GM19240 (cell line): Measurements from ENCODE around the gene NOL9.
"Not testable (repeated sequence)": the region's sequence is repeated elsewhere in the genome, so short reads cannot be mapped to it uniquely, and the experiment has no call there.

Experiments
- DNase-seq: peaks from one replicate; pipeline ENCODE4 v3.0.0; 2011; ENCODE audit warnings: low spot score; ENCODE audit not compliant: insufficient read length

NOL9 gene

GRCh38 chr1:6572653-6573383 lies 18.5 kb upstream of the NOL9 start:
- DNase-seq: no peak

- no peak for DNase-seq
These were observed 16.7 kb upstream of the NOL9 start for GRCh38 chr1:6570987-6571386.

- no peak for DNase-seq
These were observed 15.8 kb upstream of the NOL9 start for GRCh38 chr1:6570100-6570499.

GRCh38 chr1:6569033-6569432 lies 14.7 kb upstream of the NOL9 start:
- DNase-seq: no peak

- no peak for DNase-seq
These were observed 6.0 kb upstream of the NOL9 start for GRCh38 chr1:6560267-6560666.

GRCh38 chr1:6559161-6559560 lies 4.8 kb upstream of the NOL9 start:
- DNase-seq: not testable (repeated sequence)

GRCh38 chr1:6557597-6557996 lies 3.3 kb upstream of the NOL9 start:
- no peak for DNase-seq

GRCh38 chr1:6554907-6555778 lies 830 bp upstream of the NOL9 start, which contains the start of gene TAS1R1:
TSS of gene TAS1R1 (plus strand) at chr1:6555307. CDS start at chr1:6555374, 67 bp downstream.
- DNase-seq: no peak

GRCh38 chr1:6547301-6547700 lies 7.0 kb downstream of the NOL9 start:
- no peak for DNase-seq

GRCh38 chr1:6546326-6546725 lies 8.0 kb downstream of the NOL9 start:
- no peak for DNase-seq

- no peak for DNase-seq
These were observed 8.8 kb downstream of the NOL9 start for GRCh38 chr1:6545276-6546112.

GRCh38 chr1:6544831-6545230 lies 9.5 kb downstream of the NOL9 start:
- DNase-seq: no peak

GRCh38 chr1:6538956-6539355 lies 15.4 kb downstream of the NOL9 start:
- no peak for DNase-seq

- DNase-seq: no peak
These were observed 18.0 kb downstream of the NOL9 start for GRCh38 chr1:6536291-6536690.

GRCh38 chr1:6535214-6535613 lies 19.1 kb downstream of the NOL9 start:
- no peak for DNase-seq

- no peak for DNase-seq
These were observed 20.0 kb downstream of the NOL9 start for GRCh38 chr1:6534248-6534822.

- DNase-seq: no peak
These were observed 22.3 kb downstream of the NOL9 start for GRCh38 chr1:6531996-6532395.

- no peak for DNase-seq
These were observed 23.7 kb downstream of the NOL9 start for GRCh38 chr1:6530504-6531160.

- DNase-seq: no peak
These were observed 25.8 kb downstream of the NOL9 start for GRCh38 chr1:6528492-6528891.

- DNase-seq: no peak
These were observed 28.0 kb downstream of the NOL9 start for GRCh38 chr1:6526316-6526715.

- DNase-seq: no peak
These were observed 30.7 kb downstream of the NOL9 start for GRCh38 chr1:6523566-6523965.
